Esophagus squamous epithelium (tissue), 4 donors: Measurements from ENCODE around the gene GRIK4.

ENCODE experiments used
- CTCF ChIP-seq, 6 experiments: fragments of 450-650 bp in 4 of 6; fragments of 200-600 bp in 2 of 6; sonication (generic) in 2 of 6; IDR thresholded peaks; one replicate each; pipeline ENCODE4 v1.5.1; 2016 to 2019; ENCODE audit warnings: antibody characterized with exemption in 6 of 6, mild to moderate bottlenecking in 4 of 6, moderate library complexity in 4 of 6
- POLR2A ChIP-seq, 4 donors: fragments of 450-650 bp; IDR thresholded peaks; one replicate each; pipeline ENCODE4 v1.6.1; 2017; ENCODE audit warnings: antibody characterized with exemption in 4 of 4, mild to moderate bottlenecking in 4 of 4, moderate library complexity in 3 of 4

- no peak for TF ChIP-seq POLR2A (IDR thresholded peaks at IDR 0.05)
- TF ChIP-seq CTCF (IDR thresholded peaks at IDR 0.05), result no peak
These were observed 207.8 kb downstream of the GRIK4 start for GRCh38 chr11:120719348-120719747.
